GM13976 (cell line): Measurements from ENCODE around the gene MINDY1.

Experiments
- DNase-seq: peaks from one replicate; pipeline ENCODE4 v3.0.0; 2012; ENCODE audit warnings: low spot score
- in situ Hi-C: fragments of 300-500 bp; cut with MboI; formaldehyde crosslinking; loops from one replicate; pipeline ENCODE4 v1.12.0; 2022; ENCODE audit warnings: low sequenced_read_pairs, mixed read lengths, inconsistent platforms; ENCODE audit not compliant: unreplicated experiment
- TF ChIP-seq, protein P1 (sequence below): IDR thresholded peaks from 2 replicates; pipeline ENCODE4 v1.5.1; 2012; ENCODE audit warnings: borderline replicate concordance, mild to moderate bottlenecking; ENCODE audit not compliant: insufficient read depth; ENCODE audit errors: extremely low read depth, missing control alignments, control extremely low read depth

MINDY1 gene

DNA sequence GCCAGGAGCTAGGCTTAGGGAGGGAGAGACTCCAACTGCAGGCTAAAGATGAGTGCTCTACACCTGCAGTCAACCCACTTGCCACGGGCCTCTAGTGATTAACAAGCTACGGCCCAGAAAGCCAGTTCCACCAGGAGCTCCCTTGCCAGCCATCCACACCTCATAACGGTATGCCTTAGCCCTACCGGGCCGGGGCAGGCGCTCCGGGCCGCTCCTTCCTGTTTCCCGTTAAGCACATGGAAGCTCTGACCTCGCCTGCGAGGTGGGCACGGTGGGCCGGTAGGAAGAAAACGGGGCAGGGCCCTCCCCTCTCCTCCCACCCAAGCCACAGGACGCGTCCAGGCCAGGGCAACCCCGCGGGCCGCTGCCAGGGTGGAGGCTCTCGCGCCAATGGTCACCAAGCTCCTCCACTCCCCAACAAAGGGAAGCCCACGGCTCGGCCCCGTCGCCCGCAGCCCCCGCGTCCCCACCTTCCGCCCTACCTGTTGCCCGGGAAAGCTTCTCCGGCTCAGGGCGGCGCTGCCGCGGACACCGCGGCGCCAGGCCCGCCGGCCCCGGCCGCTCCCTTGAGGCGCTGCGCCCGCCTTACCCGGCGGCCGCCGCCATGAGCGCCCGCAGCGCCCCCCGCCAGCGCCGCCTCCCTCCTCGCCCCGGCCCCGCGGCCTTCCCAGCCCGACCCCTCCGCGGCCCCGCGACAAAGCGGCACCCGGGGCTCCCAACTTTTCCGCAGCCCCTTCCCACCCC, 32.7 kb downstream of the MINDY1 start:
- TF ChIP-seq, protein P1, sequence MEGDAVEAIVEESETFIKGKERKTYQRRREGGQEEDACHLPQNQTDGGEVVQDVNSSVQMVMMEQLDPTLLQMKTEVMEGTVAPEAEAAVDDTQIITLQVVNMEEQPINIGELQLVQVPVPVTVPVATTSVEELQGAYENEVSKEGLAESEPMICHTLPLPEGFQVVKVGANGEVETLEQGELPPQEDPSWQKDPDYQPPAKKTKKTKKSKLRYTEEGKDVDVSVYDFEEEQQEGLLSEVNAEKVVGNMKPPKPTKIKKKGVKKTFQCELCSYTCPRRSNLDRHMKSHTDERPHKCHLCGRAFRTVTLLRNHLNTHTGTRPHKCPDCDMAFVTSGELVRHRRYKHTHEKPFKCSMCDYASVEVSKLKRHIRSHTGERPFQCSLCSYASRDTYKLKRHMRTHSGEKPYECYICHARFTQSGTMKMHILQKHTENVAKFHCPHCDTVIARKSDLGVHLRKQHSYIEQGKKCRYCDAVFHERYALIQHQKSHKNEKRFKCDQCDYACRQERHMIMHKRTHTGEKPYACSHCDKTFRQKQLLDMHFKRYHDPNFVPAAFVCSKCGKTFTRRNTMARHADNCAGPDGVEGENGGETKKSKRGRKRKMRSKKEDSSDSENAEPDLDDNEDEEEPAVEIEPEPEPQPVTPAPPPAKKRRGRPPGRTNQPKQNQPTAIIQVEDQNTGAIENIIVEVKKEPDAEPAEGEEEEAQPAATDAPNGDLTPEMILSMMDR = no peak

DNA sequence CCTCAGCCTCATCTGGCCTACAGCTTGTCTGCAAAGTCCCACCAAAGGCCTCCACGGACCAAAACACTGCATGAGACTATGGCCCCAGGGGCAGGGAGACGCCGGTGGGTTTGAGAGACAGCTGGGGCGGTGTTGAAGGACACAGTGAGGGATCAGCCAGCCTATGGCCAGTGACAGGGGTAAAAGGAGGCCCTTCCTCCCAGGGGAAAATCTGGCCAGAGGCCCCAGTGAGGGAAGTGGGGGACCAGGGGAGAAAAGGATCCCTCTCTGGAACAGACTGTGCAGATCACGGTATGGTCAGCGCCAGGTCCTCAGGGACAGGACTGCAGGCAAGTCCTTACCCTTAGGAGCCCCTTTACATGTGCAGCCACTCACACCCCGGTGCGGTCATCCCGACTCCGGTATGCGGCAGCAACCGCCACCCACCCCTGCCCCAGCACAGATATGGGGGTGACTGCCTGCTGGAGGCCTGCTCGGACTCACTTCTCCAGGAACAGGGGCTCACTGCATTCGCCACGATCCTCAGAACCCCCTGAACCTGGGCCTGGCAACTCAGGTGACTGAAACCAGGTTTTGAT, 33.4 kb downstream of the MINDY1 start:
- no peak for DNase-seq
- TF ChIP-seq, protein P1 = no peak
- in situ Hi-C loops = no loop called here

More for the DNA sequence above, 32.7 kb downstream of the MINDY1 start:
- DNase-seq = peak; percentile 73
- in situ Hi-C loops = no loop called here

DNA sequence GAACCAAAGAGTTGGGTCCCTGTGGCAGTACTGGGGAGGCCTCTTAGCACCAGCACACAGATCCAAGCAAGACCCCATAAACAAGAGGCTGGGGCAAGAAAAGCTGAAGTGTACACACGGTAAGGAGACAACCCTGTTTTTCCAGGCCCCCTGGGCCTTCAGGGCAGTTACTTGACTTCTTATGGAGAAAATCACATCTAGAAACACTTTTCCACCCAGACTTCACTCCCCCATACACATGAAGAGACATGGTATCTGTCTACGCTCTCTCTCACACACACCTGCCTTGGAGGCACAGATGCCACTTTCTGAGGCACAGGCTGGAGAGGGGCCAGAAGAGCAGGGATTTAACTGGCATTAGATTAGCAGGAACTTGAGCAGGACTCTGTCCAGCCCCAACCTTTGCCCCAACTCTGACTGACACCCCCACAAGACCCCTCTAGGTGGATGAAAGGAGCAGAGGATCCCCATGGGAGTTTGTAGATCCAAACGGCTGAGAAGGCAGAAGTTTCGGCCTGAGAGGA, 34.2 kb downstream of the MINDY1 start:
- TF ChIP-seq, protein P1 = no peak
- DNase-seq = no peak
- in situ Hi-C loops = no loop called here

DNA sequence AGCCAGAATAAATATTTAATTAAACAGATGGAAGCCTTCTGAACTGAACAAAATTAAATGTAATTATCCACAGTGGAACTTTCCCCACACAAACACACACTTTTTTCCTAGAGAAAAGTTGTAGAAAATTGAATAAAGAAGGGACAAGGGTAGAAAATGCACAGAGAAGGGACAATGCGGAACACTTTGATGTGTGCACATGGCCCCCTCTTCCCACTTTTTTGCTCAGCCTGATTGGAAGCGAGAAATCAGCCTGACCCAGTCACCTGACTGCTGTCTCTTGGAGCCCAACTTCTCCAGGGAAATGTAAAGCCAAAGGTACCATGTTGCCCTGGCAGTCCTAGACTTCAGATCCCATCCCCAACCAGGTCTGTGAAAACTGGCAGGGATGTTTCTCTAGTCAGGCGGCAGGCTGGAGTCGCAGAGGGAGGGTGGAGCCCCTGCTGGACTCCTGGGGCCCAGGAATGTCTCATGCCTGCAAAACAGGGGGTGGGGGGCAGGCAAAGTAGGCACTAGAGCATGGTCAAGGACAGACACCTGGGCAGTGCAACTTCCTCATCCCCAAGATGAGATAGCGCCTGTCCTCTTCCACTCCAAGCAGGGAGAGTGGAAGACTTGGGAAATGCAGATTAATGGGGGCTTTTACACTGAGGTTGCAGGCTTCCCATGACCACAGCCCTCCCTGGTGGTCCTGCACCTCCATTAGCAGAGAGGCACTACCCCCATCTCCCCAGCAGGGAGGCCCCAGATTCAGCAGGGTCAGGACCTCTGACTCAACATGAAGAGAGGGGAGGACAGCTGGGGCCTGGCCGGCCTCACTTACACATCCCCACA, 34.9 kb downstream of the MINDY1 start:
- no peak for DNase-seq
- in situ Hi-C loops = no loop called here
- TF ChIP-seq, protein P1 = no peak

DNA sequence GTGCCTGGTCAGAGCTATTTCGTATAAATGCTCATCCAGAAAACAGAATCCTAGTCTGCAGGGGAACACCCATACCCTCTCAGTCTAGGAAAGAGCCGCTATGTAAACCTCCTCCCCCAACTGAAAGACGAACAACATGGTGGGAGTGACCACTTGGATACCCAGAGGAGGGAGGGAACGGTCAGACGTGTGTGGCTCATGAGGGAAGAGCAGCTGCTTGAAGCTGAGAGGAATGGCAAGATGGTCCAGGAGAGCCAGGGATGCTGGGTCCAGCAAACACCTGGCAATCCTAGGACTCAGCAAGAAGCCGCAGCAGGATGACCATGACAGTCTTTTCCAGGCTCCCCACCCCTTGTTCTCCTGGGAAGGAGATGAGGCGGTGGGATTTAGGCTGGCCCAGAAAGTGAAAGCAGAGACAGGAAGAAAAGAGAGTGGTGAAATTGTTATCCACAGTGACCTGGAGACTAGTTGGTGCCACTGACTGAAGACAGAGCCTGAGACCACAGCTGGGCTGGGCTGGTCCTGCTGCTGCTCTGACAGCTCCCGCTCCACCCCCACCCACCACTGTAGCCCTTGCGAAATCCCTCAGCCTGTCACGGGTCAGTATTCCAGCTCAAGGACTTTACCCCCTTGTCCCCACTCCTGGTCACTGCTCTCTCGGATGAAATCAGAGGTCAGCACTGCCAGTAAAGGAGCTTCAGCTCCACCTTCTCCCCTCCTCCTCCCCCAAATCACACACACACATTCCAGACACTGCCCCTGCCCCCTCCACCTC, 35.7 kb downstream of the MINDY1 start:
- TF ChIP-seq, protein P1 = no peak
- DNase-seq = no peak
- in situ Hi-C loops = no loop called here

DNA sequence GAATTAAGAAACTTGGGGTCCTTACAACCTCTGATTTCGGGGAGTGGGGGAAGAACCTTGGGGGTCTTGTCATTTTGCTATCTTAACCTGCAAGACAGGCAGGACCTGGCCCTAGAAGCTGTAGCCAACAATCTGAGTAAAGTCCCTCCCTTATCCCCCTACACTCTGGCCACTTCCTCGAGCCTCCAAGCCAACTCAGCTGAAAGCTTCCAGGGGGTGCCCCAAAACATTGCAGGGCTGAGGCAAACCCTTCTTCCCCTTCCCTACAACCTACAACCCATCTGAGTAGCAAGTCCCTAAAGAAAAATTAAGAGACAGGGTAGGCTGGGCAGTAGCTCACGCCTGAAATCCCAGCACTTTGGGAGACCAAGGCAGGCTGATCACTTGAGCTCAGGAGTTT, 37.1 kb downstream of the MINDY1 start:
- TF ChIP-seq, protein P1 = no peak
- no peak for DNase-seq
- in situ Hi-C loops = no loop called here
